Neural progenitor cell (in vitro differentiated cells): Measurements from ENCODE around the gene UGT2B17.

Experiments
- EZH2 ChIP-seq: fragments of 200-600 bp; sonication (generic); IDR thresholded peaks from 2 replicates; pipeline ENCODE4 v1.6.1; 2017; ENCODE audit warnings: antibody characterized with exemption, mild to moderate bottlenecking, moderate library complexity
- EZH2phosphoT487 ChIP-seq: fragments of 200-600 bp; sonication (generic); IDR thresholded peaks from 2 replicates; pipeline ENCODE4 v1.6.1; 2017; ENCODE audit warnings: antibody characterized with exemption
- TF ChIP-seq, protein P1 (sequence below): fragments of 200-600 bp; sonication (generic); IDR thresholded peaks from 2 replicates; pipeline ENCODE4 v1.5.1; 2017; ENCODE audit warnings: antibody characterized with exemption, mild to moderate bottlenecking

DNA sequence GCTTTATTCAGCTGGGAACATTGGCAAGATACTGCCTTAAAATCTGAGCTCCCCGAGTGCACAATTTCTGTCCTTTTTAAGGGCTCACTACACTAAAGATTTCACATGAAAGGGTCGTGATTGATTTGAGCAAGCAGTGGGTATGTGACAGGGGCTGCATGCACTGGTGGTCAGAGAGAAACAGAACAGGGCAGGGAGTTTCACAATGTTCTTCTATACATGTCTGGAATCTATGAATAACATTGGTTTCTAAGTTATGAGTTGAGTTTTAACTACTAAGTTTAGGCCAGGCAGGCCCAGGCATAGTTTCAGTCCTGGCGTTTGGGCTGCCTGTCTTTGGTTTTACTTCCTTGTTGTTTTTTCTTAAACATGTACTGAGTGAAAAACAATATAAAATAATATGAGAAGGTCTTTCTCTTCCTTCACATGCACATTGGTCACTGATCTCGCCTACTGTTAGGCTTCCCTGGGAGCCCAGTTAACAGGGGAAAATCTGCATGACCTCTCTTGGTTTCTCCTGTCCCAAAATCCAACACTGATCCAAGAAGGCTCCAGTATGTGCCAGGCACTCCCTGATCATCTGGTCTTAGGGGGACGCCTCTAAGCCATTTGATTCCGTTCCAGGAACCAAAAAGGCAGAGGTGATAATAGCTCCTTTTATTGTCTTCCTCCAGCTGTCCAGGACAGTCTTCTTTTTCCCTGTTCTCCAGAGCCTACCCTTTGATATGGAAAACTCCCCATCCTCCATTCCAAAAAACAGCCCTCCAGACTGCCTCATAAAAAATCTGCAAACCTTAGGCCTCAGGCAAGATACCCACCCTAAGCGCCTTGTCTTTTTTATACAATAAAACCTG is at the start of gene UGT2B17:
- TF ChIP-seq, protein P1, sequence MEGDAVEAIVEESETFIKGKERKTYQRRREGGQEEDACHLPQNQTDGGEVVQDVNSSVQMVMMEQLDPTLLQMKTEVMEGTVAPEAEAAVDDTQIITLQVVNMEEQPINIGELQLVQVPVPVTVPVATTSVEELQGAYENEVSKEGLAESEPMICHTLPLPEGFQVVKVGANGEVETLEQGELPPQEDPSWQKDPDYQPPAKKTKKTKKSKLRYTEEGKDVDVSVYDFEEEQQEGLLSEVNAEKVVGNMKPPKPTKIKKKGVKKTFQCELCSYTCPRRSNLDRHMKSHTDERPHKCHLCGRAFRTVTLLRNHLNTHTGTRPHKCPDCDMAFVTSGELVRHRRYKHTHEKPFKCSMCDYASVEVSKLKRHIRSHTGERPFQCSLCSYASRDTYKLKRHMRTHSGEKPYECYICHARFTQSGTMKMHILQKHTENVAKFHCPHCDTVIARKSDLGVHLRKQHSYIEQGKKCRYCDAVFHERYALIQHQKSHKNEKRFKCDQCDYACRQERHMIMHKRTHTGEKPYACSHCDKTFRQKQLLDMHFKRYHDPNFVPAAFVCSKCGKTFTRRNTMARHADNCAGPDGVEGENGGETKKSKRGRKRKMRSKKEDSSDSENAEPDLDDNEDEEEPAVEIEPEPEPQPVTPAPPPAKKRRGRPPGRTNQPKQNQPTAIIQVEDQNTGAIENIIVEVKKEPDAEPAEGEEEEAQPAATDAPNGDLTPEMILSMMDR = no peak
- TF ChIP-seq EZH2 (no peak), EZH2phosphoT487 (no peak)
